ENCODE data around the gene PRDM5.

DNA sequence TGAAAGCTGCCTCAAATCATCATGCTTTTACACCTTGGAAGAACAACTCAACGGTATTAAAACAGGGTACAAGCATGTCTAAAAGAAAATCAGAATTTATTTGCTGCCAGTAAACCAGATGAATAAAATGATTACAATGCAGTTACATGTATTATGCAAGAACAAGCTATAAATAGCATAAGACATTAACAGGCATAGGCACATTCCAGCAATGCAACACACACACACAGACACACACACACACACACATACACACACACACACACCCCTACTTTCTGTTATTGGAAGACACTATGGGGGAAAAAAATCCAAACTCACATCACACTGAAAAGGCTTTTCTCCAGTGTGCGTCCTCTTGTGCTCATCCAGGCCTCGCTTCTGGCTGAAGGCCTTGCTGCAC, 212.5 kb downstream of the PRDM5 start:
- no peak for TF ChIP-seq CTCF (IDR thresholded peaks at IDR 0.05 in 2 of 3, conservative IDR thresholded peaks at IDR 0.05 in 1 of 3; ENCODE audit: insufficient read depth in 2 of 3, low read depth in 1 of 3, low read length in 3 of 3)
- no peak for TF ChIP-seq ZKSCAN1 (IDR thresholded peaks at IDR 0.05; ENCODE audit: low read depth, low read length)
- TF ChIP-seq USF1 (CRISPR knock-in tag; IDR thresholded peaks at IDR 0.05): no peak
- TF ChIP-seq, protein P1, sequence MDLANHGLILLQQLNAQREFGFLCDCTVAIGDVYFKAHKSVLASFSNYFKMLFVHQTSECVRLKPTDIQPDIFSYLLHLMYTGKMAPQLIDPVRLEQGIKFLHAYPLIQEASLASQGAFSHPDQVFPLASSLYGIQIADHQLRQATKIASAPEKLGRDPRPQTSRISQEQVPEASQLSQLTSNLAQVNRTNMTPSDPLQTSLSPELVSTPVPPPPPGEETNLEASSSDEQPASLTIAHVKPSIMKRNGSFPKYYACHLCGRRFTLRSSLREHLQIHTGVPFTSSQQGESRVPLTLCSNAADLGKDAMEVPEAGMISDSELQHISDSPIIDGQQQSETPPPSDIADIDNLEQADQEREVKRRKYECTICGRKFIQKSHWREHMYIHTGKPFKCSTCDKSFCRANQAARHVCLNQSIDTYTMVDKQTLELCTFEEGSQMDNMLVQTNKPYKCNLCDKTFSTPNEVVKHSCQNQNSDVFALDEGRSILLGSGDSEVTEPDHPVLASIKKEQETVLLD (IDR thresholded peaks at IDR 0.05): no peak
- TF ChIP-seq ZNF184 (CRISPR knock-in tag; IDR thresholded peaks at IDR 0.05): no peak
